Small intestine (tissue), 7 donors: Measurements from ENCODE around the gene HTRA1. TPM values are rescaled to one million over a fixed set of nuclear protein-coding genes. Genes with fewer than 3 reads are reported as not detected.
A peak's percentile ranks its signal among the peaks of the same experiment; 100 is the strongest.

Experiments used
- DNase-seq, 2 donors: peaks; one replicate each; pipeline versions ENCODE4 v3.0.0 to v3.0.0-alpha.2; 2013
- FAIRE-seq: peaks from 2 replicates; lab custom pipeline; 2012; peaks lifted over from hg19 to GRCh38; lab: Jason Lieb, UNC
- H3K27ac ChIP-seq, 3 donors: one replicate each; pipeline ENCODE4 v1.5.1; 2013; ENCODE audit warnings: low read length in 2 of 3, mild to moderate bottlenecking in 2 of 3, control low read depth in 1 of 3, inconsistent platforms in 1 of 3, low read depth in 1 of 3, moderate library complexity in 1 of 3
- H3K27me3 ChIP-seq, 3 donors: one replicate each; pipeline ENCODE4 v1.6.1; 2013; ENCODE audit warnings: low read length in 3 of 3, inconsistent platforms in 1 of 3; ENCODE audit not compliant: control insufficient read depth in 3 of 3, insufficient read depth in 3 of 3
- H3K36me3 ChIP-seq, 3 donors: one replicate each; pipeline ENCODE4 v1.6.1; 2013; ENCODE audit warnings: low read length in 3 of 3, inconsistent platforms in 1 of 3, low read depth in 1 of 3, mild to moderate bottlenecking in 1 of 3, moderate library complexity in 1 of 3; ENCODE audit not compliant: control insufficient read depth in 3 of 3, insufficient read depth in 2 of 3
- H3K4me1 ChIP-seq, 3 donors: one replicate each; pipeline ENCODE4 v1.6.1; 2013; ENCODE audit warnings: low read length in 2 of 3, inconsistent platforms in 1 of 3, low read depth in 1 of 3, mild to moderate bottlenecking in 1 of 3, moderate library complexity in 1 of 3; ENCODE audit not compliant: control insufficient read depth in 3 of 3, insufficient read depth in 2 of 3
- H3K4me3 ChIP-seq, 3 donors: one replicate each; pipeline ENCODE4 v1.5.1; 2013; ENCODE audit warnings: low read length in 3 of 3, control low read depth in 1 of 3, inconsistent platforms in 1 of 3, low read depth in 1 of 3, mild to moderate bottlenecking in 1 of 3, moderate library complexity in 1 of 3
- H3K9me3 ChIP-seq, 2 donors: one replicate each; pipeline ENCODE4 v1.6.1; 2013; ENCODE audit warnings: low read depth in 1 of 2, low read length in 1 of 2; ENCODE audit not compliant: control insufficient read depth in 2 of 2, insufficient read depth in 1 of 2
- WGBS, 3 donors: extraction: QIAGEN DNeasy Blood & Tissue Kit; methylation state at CpG; one replicate each; pipeline ENCODE4 v1.1.7; 2013; 5-methylcytosine and 5-hydroxymethylcytosine counted together
- polyA plus RNA-seq, 4 donors: library from polyadenylated mRNA; stranded (reverse) in 3 of 4; unstranded in 1 of 4; fragments of 200-250 nt in 3 of 4; fragments of 120-200 nt in 1 of 4; gene quantifications; one replicate each; pipeline versions ENCODE4 v1.2.1 to v1.2.3, GENCODE V29; 2013
- donor health status: healthy with polysubstance abuse.
- donor health status: control.
- donor health status: control.
- donor health status: Bipolar disorder and iron deficiency.
- donor health status: healthy.

Gene HTRA1
- polyA plus RNA-seq, 4 donors = 1.6 to 44.7 (median 15.4) TPM

- DNase-seq = no peak
- no peak for FAIRE-seq
- H3K4me3 ChIP-seq = no peak overlapping the region
- no peaks in the 10 kb centered on the region for H3K9me3 ChIP-seq
- H3K4me1 ChIP-seq = no peaks in the 10 kb centered on the region
- no peak overlapping the region for H3K27ac ChIP-seq
- no peaks in the 10 kb centered on the region for H3K27me3 ChIP-seq
- peaks cover under 1 to 16% (median 4%) of the 10 kb centered on the region in 3 donors for H3K36me3 ChIP-seq
Observed at GRCh38 chr10:122421742-122422141, 39.6 kb upstream of the HTRA1 start.

GRCh38 chr10:122422266-122422989 is 38.9 kb upstream of the HTRA1 start:
- DNase-seq = peak in 1 of 2 donors; percentile 31
- 73 to 84% (median 75%) methylated on average over 5 of the region's 5 CpGs for WGBS, 3 donors

GRCh38 chr10:122424059-122424458 is 37.3 kb upstream of the HTRA1 start:
- peaks cover 0 to 13% (median 9%) of the 10 kb centered on the region in 3 donors for H3K36me3 ChIP-seq
- 74 to 89% (median 84%) methylated on average over 2 of the region's 2 CpGs for WGBS, 3 donors
- H3K27me3 ChIP-seq = no peaks in the 10 kb centered on the region
- DNase-seq (no peak), FAIRE-seq (no peak)
- H3K4me1 ChIP-seq = no peaks in the 10 kb centered on the region
- H3K4me3 ChIP-seq = no peak overlapping the region
- H3K9me3 ChIP-seq = no peaks in the 10 kb centered on the region
- no peak overlapping the region for H3K27ac ChIP-seq

More at GRCh38 chr10:122422266-122422989, 38.9 kb upstream of the HTRA1 start:
- Histone ChIP-seq H3K27ac (no peak overlapping the region), H3K9me3 (no peaks in the 10 kb centered on the region), H3K27me3 (no peaks in the 10 kb centered on the region), H3K36me3 (peaks cover 0 to 12% (median 8%) of the 10 kb centered on the region in 3 donors), H3K4me3 (no peak overlapping the region), H3K4me1 (no peaks in the 10 kb centered on the region)
- FAIRE-seq = no peak

GRCh38 chr10:122426829-122427228 is 34.5 kb upstream of the HTRA1 start:
- no peak for DNase-seq
- Histone ChIP-seq H3K4me3 (no peak overlapping the region), H3K36me3 (peaks cover 0 to 17% (median 13%) of the 10 kb centered on the region in 3 donors), H3K4me1 (no peaks in the 10 kb centered on the region), H3K27me3 (no peaks in the 10 kb centered on the region), H3K9me3 (no peaks in the 10 kb centered on the region), H3K27ac (no peak overlapping the region)
- 92 to 97% (median 94%) methylated on average over 6 of the region's 6 CpGs for WGBS, 3 donors
- FAIRE-seq = no peak

GRCh38 chr10:122427280-122427679 is 34.1 kb upstream of the HTRA1 start:
- Histone ChIP-seq H3K4me1 (no peaks in the 10 kb centered on the region), H3K27me3 (no peaks in the 10 kb centered on the region), H3K27ac (no peak overlapping the region), H3K36me3 (peaks cover 0 to 17% (median 12%) of the 10 kb centered on the region in 3 donors), H3K4me3 (no peak overlapping the region), H3K9me3 (no peaks in the 10 kb centered on the region)
- DNase-seq (no peak), FAIRE-seq (no peak)
- WGBS, 3 donors = 65 to 81% (median 80%) methylated on average over 2 of the region's 2 CpGs

- peak; percentile 43 to 55 for DNase-seq
- 33 to 35% (median 34%) methylated on average over 3 of the region's 3 CpGs for WGBS, 3 donors
- H3K27ac ChIP-seq = no peak overlapping the region
- no peak overlapping the region for H3K4me3 ChIP-seq
- H3K27me3 ChIP-seq = no peaks in the 10 kb centered on the region
- FAIRE-seq = peak; percentile 82
- peaks cover 0 to 5% of the 10 kb centered on the region in 2 donors for H3K9me3 ChIP-seq
- peaks cover 0 to 4% (median 2%) of the 10 kb centered on the region in 3 donors for H3K36me3 ChIP-seq
- no peaks in the 10 kb centered on the region for H3K4me1 ChIP-seq
Observed at GRCh38 chr10:122435212-122435827, 26.0 kb upstream of the HTRA1 start.

GRCh38 chr10:122441961-122442360 is 19.4 kb upstream of the HTRA1 start:
- Histone ChIP-seq H3K27ac (no peak overlapping the region), H3K27me3 (no peaks in the 10 kb centered on the region), H3K9me3 (peaks cover 0 to 5% of the 10 kb centered on the region in 2 donors), H3K36me3 (no peaks in the 10 kb centered on the region), H3K4me3 (no peak overlapping the region), H3K4me1 (peaks cover 0 to 2% (median 0%) of the 10 kb centered on the region in 3 donors)
- DNase-seq (no peak), FAIRE-seq (no peak)
- 75 to 79% (median 75%) methylated on average over 7 of the region's 7 CpGs for WGBS, 3 donors

- WGBS, 3 donors = 77 to 86% (median 86%) methylated on average over 1 of the region's 1 CpG
- Histone ChIP-seq H3K4me1 (peaks cover 0 to 20% (median 0%) of the 10 kb centered on the region in 3 donors), H3K27ac (no peak overlapping the region), H3K9me3 (no peaks in the 10 kb centered on the region), H3K36me3 (no peaks in the 10 kb centered on the region), H3K27me3 (no peaks in the 10 kb centered on the region), H3K4me3 (no peak overlapping the region)
- no peak for DNase-seq
- FAIRE-seq = no peak
Observed at GRCh38 chr10:122445469-122445868, 15.9 kb upstream of the HTRA1 start.
